Central memory CD4-positive, alpha-beta T cell (primary cell): ENCODE results near the gene HOPX.
"Not testable (repeated sequence)": the region's sequence is repeated elsewhere in the genome, so short reads cannot be mapped to it uniquely, and the experiment has no call there.

Experiments used
- DNase-seq: peaks from one replicate; pipeline ENCODE4 v3.0.0; 2022
- total RNA-seq, 3 experiments: gene quantifications; one replicate each; lab custom pipeline; 2026; lab: John Stamatoyannopoulos, UW

HOPX gene, protein sequence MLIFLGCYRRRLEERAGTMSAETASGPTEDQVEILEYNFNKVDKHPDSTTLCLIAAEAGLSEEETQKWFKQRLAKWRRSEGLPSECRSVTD
- 0.77 to 4.4 (median 2.2) reads per million in 3 experiments for total RNA-seq

DNA sequence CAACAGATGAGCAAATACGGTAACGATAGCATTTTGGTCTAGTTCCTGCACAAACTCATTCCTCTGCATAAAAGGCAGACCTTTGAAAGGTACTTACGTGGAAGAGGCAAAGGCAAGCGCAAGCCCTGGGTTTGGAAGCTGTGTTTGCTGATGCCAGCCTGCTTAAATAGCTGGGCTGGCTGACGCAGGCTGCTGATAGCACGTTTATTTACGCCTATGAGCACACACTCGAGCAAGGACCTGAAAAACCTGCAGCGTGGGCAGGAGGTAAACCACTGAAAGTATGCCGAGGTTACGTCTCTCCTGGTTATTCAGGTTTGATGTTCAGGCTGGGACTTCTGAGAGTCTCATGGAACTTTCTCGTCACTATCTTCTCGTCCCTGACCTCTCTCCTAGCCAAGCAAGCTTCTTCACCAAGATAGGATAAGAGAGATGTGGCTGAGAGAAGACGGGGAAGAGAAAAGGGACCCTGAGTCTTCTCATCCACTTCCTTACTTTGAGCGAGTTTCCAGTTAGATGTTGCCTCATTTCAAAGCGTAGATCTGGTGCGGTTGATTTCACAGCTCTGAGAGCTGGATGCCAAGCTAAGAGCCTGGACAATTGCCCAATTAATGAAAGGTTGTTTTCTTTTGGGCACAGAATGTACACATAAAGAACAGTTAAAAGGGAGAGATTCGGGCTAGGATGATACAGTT is at the start of gene HOPX:
TSS of gene HOPX (minus strand) at position 139 of the 695 bp plus-strand sequence. CDS start 23,480 bp downstream, outside the sequence.
- DNase-seq: peak; percentile 12

DNA sequence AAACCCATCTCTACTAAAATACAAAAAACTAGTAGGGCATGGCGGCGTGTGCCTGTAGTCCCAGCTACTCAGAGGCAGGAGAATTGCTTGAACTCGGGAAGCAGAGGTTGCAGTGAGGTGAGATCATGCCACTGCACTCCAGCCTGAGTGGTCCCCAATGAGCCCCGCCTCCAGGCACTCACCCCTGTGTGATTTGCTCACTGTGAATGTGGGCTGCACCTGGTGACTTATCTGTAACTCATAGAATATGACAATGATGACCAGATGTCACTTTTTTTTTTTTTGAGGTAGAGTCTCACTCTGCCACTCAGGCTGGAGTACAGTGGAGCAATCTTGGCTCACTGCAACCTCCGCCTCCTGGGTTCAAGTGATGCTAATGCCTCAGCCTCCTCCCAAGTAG is 49.0 kb upstream of the HOPX start:
- no peak for DNase-seq

DNA sequence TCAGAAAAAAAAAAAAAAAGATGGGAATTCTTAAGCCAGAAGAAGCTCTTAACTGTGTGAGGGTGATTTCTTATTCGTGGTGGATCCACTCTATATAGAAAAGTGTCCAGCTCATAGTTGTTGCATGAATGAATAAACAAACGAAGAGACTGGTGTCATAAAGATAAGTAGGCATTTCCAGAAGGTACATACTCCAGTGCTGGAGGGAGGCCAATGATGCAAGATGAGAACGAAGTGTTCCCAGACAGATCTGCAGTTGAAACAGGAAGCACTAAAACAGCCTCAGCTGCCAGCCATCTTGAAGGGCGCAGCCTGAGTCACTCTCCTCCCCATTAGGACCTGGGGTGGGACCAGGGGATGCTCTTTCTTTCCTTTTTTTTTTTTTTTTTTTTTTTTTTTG is 47.4 kb upstream of the HOPX start:
- DNase-seq: no peak

DNA sequence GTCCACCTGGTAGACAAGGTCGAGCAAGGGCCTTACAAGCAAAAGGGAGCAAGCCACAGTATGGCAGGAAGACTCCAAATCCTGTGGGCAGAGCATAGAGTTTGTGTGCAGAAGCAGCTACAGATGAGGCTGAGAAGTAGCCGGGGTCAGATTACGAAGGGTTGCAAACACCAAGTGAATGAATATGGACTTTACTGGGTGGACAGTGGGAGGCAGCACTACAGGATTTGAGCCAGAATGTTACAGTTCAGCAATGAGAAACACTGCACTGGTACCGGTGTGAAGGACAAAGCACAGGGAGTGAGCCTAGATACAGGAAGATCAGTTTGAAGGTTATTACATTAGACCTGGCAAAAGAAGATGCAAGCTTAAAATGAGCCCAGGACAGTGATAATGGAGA is 46.1 kb upstream of the HOPX start:
- DNase-seq: no peak

DNA sequence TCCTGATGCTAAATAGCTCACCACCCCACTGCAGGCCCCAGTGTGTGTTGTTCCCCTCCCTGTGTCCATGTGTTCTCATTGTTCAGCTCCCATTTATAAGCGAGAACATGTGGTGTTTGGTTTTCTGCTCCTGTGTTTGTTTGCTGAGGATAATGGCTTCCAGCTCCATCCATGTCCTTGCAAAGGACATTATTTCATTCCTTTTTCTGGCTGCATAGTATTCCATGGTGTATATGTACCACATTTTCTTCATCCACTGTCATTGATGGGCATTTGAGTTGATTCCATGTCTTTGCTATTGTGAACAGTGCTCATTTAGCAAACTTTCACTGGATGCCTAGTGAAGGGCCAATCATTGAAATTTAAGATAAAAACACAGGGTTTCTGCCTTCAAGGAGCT is 45.5 kb upstream of the HOPX start:
- not testable (repeated sequence) for DNase-seq

DNA sequence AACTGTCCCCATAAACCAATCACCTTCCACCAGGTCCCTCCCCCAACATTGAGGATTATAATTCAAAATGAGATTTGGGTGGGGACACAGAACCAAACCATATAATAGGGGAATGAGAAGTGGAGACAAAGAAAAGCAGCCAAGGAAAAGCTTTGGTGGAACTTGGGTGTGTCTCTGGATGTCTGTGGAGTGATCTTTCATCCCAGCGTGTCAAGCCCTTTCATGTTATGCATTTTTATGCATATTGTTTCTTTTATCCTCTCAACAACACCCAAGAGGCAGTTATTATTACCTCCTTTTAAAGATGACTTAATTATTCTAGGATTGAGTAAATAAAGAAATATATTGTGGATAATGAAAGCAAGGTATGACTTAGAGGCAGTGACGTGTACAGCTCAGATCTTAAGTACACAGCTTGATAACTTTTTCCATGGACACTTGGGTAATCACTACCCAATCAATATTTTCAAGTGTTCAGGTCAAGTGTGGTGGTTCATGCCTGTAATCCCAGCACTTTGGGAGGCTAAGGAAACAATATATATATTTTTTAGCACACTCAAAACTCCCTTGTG is 42.6 kb upstream of the HOPX start:
- no peak for DNase-seq

DNA sequence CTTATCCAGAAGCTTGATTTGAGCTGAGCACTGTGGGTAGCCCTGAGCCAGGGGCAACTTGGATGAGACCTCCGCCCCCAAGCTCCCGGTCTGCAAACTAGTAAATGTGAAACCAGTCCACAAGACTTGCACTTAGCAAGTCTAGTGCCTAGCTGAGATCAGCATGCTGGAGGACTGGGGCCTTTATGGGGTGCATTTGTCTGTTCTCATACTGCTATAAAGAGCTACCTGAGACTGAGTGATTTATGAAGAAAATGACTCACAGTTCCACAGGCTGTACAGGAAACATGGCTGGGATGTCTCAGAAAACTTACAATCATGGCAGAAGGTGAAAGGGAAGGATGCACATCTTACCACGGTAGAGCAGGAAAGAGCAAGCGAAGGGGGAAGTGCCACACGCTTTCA is 42.1 kb upstream of the HOPX start:
- DNase-seq: no peak

DNA sequence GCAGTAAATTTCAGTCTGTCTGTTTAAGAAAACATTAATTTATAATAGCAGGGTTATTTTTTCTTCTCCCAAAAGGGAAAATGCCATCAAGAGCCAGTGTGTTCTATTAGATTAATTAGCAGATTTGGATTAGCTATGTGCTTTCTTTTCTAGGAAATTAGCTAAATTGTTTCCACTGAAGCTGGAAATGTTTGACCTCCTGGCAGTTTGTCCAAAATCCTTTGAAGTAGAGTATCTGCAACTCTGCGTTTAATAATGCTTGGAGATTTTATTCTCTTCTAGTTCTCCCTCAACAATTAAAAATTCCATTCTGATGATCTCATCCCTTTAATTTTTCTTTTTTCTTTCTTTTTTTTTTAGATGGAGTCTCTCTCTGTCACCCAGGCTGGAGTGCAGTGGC is 27.1 kb upstream of the HOPX start:
- no peak for DNase-seq

DNA sequence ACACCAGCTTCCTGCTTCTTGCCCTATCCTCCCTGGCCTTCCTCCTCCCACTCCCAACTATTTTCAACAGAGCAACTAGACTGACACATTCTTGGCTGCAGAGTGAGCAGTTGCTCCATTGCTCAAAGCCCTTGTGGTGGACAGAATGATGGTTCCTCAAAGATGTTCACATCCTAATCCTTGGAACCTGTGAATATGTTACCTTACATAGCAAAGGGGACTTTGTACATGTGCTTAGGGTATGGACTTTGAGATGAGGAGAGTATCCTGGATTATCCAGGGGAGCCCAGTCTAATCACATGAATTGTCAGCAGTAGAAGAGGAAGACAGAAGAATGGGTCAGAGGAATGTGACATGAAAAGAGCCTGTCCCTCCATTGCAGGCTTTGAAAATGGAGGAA is 24.9 kb upstream of the HOPX start:
- DNase-seq: no peak

DNA sequence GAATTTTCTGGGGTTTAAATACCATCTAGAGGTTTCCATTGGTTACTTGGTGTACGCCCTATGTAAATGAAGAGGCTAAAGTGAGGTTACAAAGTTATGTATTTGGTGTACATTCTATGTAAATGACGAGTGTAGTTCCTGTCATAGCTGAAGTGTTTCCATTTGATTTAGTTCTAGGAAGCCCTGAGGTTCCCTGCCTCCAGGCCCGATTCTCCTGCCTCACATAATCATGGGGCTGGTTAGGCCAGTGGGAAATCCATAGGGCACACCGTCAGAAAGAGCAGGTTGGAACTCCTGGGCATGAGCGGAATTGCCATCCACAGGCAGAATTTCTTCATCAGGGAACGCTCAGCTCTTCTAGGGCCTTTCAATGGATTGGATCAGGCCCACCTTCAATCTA is 24.2 kb upstream of the HOPX start:
- no peak for DNase-seq

DNA sequence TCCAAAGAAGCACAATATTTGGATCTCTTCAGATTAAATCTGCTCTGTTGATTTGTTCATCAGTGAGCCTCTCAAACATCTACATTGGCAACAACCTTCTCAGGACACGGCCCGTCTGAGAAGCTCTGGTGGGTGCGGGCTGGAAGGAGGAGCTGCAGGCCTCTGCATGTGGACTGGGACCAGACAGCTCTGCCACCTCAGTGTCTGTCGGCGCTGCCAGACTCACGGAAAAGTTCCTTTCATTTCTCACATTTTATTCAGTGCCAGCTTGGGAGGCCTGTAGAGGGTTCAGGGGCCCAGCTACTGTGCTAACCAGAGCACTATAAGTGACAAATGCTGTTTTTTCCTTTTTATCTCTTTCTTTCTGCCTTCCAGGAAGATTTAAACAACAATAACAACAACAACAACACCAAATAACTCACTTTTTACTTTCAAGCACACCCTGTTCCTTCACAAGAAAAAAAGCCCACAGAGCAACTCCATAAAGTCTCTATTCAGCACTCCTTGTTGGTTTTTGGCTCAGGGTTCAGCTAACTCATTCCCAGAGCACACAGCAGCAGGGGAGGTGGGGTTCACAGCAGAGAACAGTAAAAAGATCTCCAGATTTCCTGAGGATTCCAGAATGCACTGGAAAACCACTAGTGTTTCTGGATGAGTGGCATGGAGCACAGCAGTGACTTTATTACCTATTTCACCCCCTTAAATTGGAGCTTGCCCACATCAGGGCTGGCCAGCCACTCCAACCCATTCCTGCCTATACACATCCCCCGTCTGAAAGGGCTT is 23.2 kb upstream of the HOPX start:
- DNase-seq: no peak

DNA sequence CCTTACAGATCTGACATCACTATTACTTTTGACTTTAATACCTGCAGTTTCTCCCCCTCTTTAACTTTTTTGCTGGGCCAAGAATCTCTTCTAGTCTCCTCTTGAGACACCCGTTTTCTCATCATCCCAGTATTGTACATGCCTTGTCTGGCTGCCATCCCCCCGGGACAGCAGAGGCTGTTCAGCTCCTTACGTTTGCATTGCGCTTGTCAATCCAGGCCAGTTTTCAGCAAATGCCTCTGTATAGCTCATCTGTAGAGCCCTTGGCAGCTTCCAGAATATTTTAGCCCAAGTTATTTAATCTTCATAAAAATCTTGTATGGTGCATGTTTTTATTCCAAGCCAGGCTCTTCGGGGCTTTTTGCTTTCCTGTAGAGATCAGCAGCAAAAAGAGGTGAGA is 22.3 kb upstream of the HOPX start:
- no peak for DNase-seq

DNA sequence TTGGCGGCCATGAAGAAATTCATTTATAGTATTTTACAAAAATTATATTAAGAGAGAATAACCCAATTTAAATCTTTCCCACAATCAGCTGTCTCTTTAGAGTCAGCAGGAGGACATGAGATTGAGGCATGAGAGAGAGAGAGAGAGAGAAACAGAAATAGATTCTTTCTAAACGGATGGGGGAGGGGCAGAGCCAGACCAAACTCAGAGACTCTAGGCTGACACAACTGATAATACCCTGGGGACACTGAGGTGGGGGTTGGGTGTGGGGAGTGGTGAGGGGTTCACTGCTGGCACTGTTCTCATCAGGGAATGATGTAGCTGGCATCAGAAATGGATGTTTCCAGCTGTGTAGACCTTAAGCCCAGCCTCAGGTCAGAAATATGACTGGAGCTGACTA is 20.5 kb upstream of the HOPX start:
- no peak for DNase-seq

DNA sequence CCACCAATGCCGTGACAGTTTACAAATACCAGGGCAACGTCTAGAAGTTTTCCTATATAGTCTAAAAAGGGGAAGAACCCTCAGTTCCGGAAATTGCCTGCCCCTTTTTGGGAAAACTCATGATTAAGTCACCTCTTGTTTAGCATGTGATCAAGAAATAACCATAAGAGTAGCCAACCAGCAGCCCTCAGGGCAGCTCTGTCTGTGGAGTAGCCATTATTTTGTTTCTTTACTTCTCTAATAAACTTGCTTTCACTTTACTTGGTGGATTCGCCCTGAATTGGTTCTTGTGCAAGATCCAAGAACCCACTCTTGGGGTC is 20.0 kb upstream of the HOPX start:
- DNase-seq: no peak

DNA sequence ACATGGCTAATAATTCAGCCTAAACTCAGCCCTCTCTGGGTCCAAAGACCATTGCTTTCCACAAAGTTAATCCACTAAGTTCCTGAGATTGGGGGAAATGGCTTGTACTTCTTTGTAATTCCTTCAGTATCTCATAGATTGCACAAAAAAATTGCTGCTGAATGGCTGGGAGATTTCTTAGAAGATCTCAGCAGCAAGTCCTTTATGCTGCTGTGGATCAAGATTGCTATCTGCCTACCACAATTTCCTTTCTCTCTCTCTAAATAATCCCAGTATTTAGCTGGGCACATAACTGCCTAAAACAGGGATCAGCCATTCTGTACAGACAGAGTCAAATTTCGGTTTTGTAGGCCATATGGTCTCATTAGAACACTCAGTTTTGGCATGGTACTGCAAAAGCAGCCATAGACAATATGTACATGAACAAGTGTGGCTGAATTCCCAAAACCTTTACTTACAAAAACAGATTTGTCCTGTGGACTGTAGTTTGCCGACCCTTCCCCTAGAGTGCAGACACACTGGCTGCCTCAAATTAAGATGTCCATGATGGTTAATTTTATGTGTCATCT is 18.5 kb upstream of the HOPX start:
- DNase-seq: no peak

DNA sequence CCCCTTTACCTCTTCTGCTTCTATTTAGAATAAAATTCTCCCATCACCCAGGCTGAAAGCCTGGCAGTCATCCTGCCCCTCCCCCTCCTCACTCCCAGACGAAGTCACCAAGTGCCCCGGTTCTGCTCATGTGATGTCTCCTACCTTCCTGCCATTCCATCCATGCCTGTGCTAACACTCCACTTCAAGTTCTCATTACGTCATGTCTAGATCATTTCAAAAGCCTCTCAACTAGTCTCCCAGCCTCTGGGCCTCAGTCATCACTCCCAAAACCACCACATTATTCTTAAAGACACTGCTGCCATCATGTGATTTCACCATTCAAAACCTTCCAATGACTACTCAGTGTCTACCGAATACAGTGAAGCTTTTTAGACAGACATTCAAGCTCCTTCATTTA is 17.2 kb upstream of the HOPX start:
- no peak for DNase-seq

DNA sequence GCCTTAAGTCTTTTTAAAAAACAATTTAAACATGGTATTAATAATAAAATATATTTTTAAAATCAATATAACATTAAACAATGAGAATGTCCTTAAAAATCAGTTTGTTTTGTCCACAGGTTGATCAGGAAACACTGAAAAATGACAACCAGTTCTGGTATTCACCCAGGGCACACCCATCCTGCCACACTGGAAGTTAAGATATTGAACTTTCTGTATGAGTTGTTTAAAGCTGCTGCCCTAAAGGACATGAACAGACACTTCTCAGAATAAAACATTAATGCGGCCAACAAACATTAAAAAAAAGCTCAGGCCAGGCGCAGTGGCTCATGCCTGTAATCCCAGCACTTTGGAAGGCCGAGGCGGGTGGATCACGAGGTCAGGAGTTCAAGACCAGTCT is 15.0 kb upstream of the HOPX start:
- DNase-seq: no peak

DNA sequence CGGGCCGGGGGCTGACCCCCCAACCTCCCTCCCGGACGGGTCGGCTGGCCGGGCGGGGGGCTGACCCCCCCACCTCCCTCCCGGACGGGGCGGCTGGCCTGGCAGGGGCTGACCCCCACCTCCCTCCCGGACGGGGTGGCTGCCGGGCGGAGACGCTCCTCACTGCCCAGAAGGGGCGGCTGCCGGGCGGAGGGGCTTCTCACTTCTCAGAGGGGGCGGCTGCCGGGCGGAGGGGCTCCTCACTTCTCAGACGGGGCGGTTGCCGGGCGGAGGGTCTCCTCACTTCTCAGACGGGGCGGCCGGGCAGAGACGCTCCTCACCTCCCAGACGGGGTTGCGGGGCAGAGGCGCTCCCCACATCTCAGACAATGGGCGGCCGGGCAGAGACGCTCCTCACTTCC is 12.4 kb upstream of the HOPX start:
- DNase-seq: not testable (repeated sequence)

DNA sequence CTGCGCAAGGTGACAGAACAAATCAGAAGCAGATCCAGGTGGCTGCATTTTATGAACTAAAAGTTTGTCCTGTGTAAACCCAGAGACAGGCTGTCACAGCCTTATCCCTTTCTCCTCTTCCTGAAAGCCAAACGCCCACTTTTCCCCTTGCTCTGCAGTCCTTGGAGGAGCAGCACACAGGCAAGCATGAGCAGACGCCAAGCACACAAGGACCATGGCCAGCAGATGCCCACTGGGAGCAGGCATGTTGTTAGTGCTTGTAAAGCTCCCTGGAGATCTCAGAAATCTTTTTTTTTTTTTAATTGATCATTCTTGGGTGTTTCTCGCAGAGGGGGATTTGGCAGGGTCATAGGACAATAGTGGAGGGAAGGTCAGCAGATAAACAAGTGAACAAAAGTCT is 11.5 kb upstream of the HOPX start:
- no peak for DNase-seq

DNA sequence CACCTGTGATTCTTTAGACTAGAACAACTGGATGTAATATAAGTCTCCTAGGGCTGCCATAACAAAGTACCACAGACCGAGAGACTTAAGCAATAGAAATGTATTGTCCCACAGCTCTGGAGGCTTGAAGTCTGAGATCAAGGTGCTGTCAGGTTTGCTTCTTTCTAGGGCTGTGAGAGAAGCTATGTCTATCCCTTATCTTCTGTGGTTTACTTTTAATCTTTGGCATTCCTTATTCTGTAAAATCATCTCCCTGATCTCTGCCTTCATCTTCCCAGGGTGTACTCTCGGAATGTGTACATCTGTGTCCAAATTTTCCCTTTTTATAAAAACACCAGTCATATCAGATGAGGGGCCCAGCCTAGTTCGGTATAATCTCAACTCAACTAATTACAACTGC is 10.3 kb upstream of the HOPX start:
- DNase-seq: no peak

DNA sequence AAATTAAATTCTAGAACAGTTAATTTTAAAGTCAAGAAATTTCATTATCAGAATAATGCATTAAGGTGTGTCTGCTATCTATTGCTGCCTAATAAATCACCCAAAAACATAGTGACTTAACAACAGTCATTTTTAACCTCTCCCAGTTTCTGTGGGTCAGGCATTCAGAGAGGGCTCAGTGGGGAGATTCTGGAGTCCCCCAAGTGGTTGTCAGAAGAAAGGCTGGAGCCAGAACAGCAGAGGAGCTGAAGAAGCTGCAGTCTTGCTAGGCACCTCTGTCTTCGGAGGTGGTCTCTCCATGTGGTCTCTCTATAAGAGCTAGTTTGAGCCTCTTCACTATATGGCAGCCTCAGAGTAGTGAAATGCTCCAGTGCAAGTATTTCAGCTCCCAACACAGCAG is 9.3 kb upstream of the HOPX start:
- no peak for DNase-seq

DNA sequence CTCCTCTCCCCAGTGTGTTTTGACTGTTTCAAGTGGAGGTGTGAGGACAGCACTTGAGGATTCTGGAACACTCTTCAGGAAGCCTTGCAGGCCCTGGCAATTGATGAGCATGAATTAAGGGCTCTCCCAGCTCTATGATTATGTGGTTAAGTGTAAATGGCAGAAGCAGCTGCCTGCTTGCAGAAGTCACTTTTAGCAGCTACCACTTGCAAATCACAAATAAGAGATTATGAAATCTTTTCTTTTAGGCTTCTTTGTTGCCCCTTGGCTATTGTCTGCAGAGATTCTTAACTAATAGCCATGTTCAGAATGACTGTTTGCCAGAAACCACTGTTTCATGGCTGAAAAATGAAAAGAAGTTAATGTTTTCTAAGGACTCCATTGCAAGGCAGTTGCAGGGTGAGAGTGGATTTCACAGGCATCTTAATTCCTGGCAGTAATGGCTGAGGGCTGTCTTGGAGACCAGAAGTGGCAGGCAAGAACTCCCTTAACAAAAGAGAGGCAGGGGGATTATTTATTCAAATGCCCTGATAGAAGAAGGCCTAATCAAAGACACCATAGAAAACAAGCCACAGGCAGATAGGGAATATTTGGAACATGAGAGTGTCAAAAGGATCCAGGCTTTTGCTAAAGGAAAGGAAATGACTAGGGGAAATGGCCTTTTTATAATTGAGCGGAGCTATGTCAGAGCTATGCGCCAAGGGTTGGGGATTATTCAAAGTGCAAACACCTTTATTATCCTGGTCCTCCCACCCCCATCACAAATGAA is 8.3 kb upstream of the HOPX start:
- DNase-seq: no peak

DNA sequence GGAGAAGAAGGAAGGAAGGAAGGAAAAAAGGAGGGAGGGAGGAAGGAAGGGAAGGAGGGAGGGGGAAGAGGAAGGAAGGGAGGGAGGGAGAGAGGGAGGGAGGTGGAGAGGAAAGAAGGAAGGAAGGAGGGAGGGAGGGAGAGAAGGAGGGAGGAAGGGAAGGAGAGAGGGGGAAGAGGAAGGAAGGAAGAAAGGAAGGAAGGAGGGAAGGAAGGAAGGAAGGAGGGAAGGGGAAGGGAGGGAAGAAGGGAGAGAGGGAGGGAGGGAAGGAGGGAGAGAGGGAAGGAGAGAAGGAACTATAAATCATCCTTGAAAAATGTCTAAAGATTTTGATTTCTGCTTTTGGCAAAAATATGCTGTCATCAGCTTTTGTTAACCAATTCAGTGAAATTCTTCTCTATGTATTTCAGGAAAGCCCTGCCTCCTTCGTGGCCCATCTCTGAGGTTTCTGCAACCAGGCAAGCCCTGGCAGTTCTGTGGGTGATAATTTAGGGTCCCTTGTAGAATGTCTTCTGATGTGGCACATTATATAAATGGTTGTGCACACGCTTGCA is 7.1 kb upstream of the HOPX start:
- no peak for DNase-seq
